Keratinocyte (primary cell): Measurements from ENCODE around the gene AJAP1.

ENCODE experiments used
- EZH2 ChIP-seq: IDR thresholded peaks from one replicate; pipeline ENCODE4 v1.6.1; 2012; ENCODE audit warnings: inconsistent platforms, mild to moderate bottlenecking, low read length, moderate library complexity
- TF ChIP-seq, protein P1 (sequence below), 3 experiments: IDR thresholded peaks in 1 of 3; conservative IDR thresholded peaks in 1 of 3; optimal IDR thresholded peaks in 1 of 3; 2 replicates in 2 of 3; 3 replicates in 1 of 3; pipeline versions ENCODE3 to v1.5.1; 2011; ENCODE audit warnings: low read length in 3 of 3, mild to moderate bottlenecking in 3 of 3, moderate library complexity in 2 of 3, control low read depth in 1 of 3, inconsistent platforms in 1 of 3; ENCODE audit not compliant: insufficient read depth in 2 of 3; ENCODE audit errors: extremely low read depth in 1 of 3

DNA sequence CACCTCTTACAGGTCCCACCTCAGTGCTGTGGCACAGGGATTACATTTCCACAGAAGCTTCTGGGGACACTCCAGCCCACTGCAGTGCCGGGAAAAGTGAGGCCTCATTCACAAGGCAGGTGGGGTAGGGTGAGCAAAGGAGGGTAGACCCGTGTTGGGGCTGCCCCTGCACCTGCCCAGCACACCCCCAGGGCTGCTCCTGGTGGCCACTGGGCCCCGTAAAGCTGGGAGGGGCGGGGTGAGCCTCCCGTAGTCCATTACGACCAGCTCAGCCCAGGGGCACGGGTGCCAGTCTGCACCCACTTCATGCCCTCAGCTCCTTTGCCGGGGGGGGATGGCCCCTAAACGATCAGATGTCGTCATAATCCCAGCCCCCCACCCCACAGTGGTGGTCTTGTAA, 39.5 kb downstream of the AJAP1 start:
- TF ChIP-seq, protein P1, sequence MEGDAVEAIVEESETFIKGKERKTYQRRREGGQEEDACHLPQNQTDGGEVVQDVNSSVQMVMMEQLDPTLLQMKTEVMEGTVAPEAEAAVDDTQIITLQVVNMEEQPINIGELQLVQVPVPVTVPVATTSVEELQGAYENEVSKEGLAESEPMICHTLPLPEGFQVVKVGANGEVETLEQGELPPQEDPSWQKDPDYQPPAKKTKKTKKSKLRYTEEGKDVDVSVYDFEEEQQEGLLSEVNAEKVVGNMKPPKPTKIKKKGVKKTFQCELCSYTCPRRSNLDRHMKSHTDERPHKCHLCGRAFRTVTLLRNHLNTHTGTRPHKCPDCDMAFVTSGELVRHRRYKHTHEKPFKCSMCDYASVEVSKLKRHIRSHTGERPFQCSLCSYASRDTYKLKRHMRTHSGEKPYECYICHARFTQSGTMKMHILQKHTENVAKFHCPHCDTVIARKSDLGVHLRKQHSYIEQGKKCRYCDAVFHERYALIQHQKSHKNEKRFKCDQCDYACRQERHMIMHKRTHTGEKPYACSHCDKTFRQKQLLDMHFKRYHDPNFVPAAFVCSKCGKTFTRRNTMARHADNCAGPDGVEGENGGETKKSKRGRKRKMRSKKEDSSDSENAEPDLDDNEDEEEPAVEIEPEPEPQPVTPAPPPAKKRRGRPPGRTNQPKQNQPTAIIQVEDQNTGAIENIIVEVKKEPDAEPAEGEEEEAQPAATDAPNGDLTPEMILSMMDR (optimal IDR thresholded peaks at IDR 0.05 in 1 of 3, IDR thresholded peaks at IDR 0.05 in 1 of 3, conservative IDR thresholded peaks at IDR 0.05 in 1 of 3; ENCODE audit: extremely low read depth in 1 of 3, insufficient read depth in 2 of 3, low read length in 3 of 3): no peak
- TF ChIP-seq EZH2: no peak
